ENCODE measurements around the gene NOC4L.
A peak's percentile ranks its signal among the peaks of the same experiment; 100 is the strongest.
"Not testable (repeated sequence)": the region's sequence is repeated elsewhere in the genome, so short reads cannot be mapped to it uniquely, and the experiment has no call there.

NOC4L gene

GRCh38 chr12:132186208-132186856, 42.1 kb downstream of the NOC4L start:
- no peak for DNase-seq

- no peak for DNase-seq
Observed at GRCh38 chr12:132186857-132187620, 42.8 kb downstream of the NOC4L start.

GRCh38 chr12:132187646-132188450, 43.6 kb downstream of the NOC4L start:
- no peak for DNase-seq

GRCh38 chr12:132188451-132188901, 44.2 kb downstream of the NOC4L start:
- no peak for DNase-seq

- DNase-seq, result no peak
Observed at GRCh38 chr12:132188916-132189325, 44.7 kb downstream of the NOC4L start.

- peak; percentile 94 for DNase-seq
Observed at GRCh38 chr12:132189378-132190011, 45.2 kb downstream of the NOC4L start.

GRCh38 chr12:132190012-132190755, 45.9 kb downstream of the NOC4L start:
- DNase-seq, result no peak

- no peak for DNase-seq
Observed at GRCh38 chr12:132190834-132191500, 46.7 kb downstream of the NOC4L start.

GRCh38 chr12:132191715-132192553, 47.7 kb downstream of the NOC4L start:
- DNase-seq, result no peak

- peak; percentile 59 for DNase-seq
Observed at GRCh38 chr12:132194056-132194455, 49.8 kb downstream of the NOC4L start.

- DNase-seq, result no peak
Observed at GRCh38 chr12:132194556-132194955, 50.3 kb downstream of the NOC4L start.

GRCh38 chr12:132195242-132195641, 51.0 kb downstream of the NOC4L start:
- DNase-seq, result not testable (repeated sequence)

GRCh38 chr12:132196038-132196872, 52.0 kb downstream of the NOC4L start:
- DNase-seq, result no peak

GRCh38 chr12:132196873-132197390, 52.7 kb downstream of the NOC4L start:
- no peak for DNase-seq

- DNase-seq, result no peak
Observed at GRCh38 chr12:132197581-132198354, 53.5 kb downstream of the NOC4L start.

- DNase-seq, result no peak
Observed at GRCh38 chr12:132199101-132199500, 54.8 kb downstream of the NOC4L start.

- no peak for DNase-seq
Observed at GRCh38 chr12:132199526-132200319, 55.5 kb downstream of the NOC4L start.

GRCh38 chr12:132200800-132201199, 56.5 kb downstream of the NOC4L start:
- no peak for DNase-seq
